Mesendoderm (in vitro differentiated cells): Measurements from ENCODE around the gene ELF3.
"Not testable (repeated sequence)": the region's sequence is repeated elsewhere in the genome, so short reads cannot be mapped to it uniquely, and the experiment has no call there.

Experiments
- DNase-seq: peaks from one replicate; pipeline ENCODE4 v3.0.0; 2013
- H2AK5ac ChIP-seq: 2 replicates; pipeline ENCODE4 v1.6.1; 2013; ENCODE audit warnings: low read length, inconsistent platforms
- H2BK120ac ChIP-seq: 2 replicates; pipeline ENCODE4 v1.6.1; 2013; ENCODE audit warnings: low read depth, mild to moderate bottlenecking, low read length, moderate library complexity, mixed read lengths
- H2BK15ac ChIP-seq: replicated peaks from 2 replicates; pipeline ENCODE4 v1.6.1; 2013; ENCODE audit warnings: low read depth, mild to moderate bottlenecking, moderate library complexity
- H2BK5ac ChIP-seq: 2 replicates; pipeline ENCODE4 v1.6.1; 2013; ENCODE audit warnings: low read length, inconsistent platforms
- H3K18ac ChIP-seq: 2 replicates; pipeline ENCODE4 v1.6.1; 2013; ENCODE audit warnings: mild to moderate bottlenecking, low read length, mixed read lengths
- H3K23ac ChIP-seq: one replicate; pipeline ENCODE4 v1.6.1; 2013; ENCODE audit warnings: low read length
- H3K27ac ChIP-seq: 2 replicates; pipeline ENCODE4 v1.5.1; 2013; ENCODE audit warnings: low read depth, mild to moderate bottlenecking, inconsistent platforms, low read length, moderate library complexity
- H3K27me3 ChIP-seq: 2 replicates; pipeline ENCODE4 v1.6.1; 2013; ENCODE audit warnings: low read length, control low read depth, mild to moderate bottlenecking, inconsistent platforms; ENCODE audit not compliant: insufficient read depth, poor library complexity
- H3K36me3 ChIP-seq: 2 replicates; pipeline ENCODE4 v1.6.1; 2013; ENCODE audit warnings: low read length, inconsistent platforms; ENCODE audit not compliant: control insufficient read depth, insufficient read depth
- H3K4ac ChIP-seq: one replicate; pipeline ENCODE4 v1.6.1; 2013; ENCODE audit warnings: low read depth, mild to moderate bottlenecking, low read length, moderate library complexity
- H3K4me1 ChIP-seq: 2 replicates; pipeline ENCODE4 v1.6.1; 2013; ENCODE audit warnings: low read depth, low read length, inconsistent platforms; ENCODE audit not compliant: control insufficient read depth
- H3K4me2 ChIP-seq: 2 replicates; pipeline ENCODE4 v1.6.1; 2013; ENCODE audit warnings: low read length
- H3K4me3 ChIP-seq: 2 replicates; pipeline ENCODE4 v1.5.1; 2013; ENCODE audit warnings: mild to moderate bottlenecking, low read length
- H3K56ac ChIP-seq: one replicate; pipeline ENCODE4 v1.6.1; 2013; ENCODE audit warnings: low read length
- H3K79me1 ChIP-seq: 2 replicates; pipeline ENCODE4 v1.6.1; 2013; ENCODE audit warnings: low read length, inconsistent platforms
- H3K79me2 ChIP-seq: 2 replicates; pipeline ENCODE4 v1.6.1; 2013; ENCODE audit warnings: mild to moderate bottlenecking, low read length; ENCODE audit not compliant: control insufficient read depth, insufficient read depth
- H3K9ac ChIP-seq: 2 replicates; pipeline ENCODE4 v1.6.1; 2013; ENCODE audit warnings: low read length, inconsistent platforms
- H4K5ac ChIP-seq: one replicate; pipeline ENCODE4 v1.6.1; 2013; ENCODE audit warnings: low read length
- H4K8ac ChIP-seq: one replicate; pipeline ENCODE4 v1.6.1; 2013; ENCODE audit warnings: low read depth, mild to moderate bottlenecking, control low read depth, low read length, moderate library complexity
- WGBS: extraction: QIAGEN DNeasy Blood & Tissue Kit; methylation state at CpG from one replicate; pipeline ENCODE4 v1.1.7; 2013; ENCODE audit warnings: low lambda C conversion rate, missing lambda C conversion rate; ENCODE audit not compliant: insufficient coverage; ENCODE audit errors: extremely low coverage; 5-methylcytosine and 5-hydroxymethylcytosine counted together

The ELF3 gene

DNA sequence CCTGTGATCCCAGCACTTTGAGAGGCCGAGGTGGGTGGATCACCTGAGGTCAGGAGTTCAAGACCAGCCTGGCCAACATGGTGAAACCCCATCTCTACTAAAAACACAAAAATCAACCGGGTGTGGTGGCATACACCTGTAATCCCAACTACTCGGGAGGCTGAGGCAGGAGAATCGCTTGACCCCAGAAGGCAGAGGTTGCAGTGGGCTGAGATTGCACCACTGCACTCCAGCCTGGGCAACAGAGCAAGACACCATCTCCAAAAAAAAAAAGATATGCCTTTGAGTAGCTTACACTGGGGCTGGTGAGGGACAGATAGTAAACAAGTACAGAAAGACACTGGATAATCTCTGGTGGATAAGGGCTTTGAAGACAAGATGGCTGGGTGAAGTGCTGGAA lies 44.3 kb downstream of the ELF3 start:
- H3K79me1 ChIP-seq, H3K36me3 ChIP-seq, DNase-seq, H3K56ac ChIP-seq, H3K27me3 ChIP-seq, H2AK5ac ChIP-seq, H3K27ac ChIP-seq, H2BK5ac ChIP-seq, H3K23ac ChIP-seq, H4K8ac ChIP-seq, H3K4ac ChIP-seq, H2BK120ac ChIP-seq, H4K5ac ChIP-seq, H3K4me1 ChIP-seq, H2BK15ac ChIP-seq, H3K79me2 ChIP-seq, H3K4me3 ChIP-seq, H3K4me2 ChIP-seq, H3K18ac ChIP-seq, H3K9ac ChIP-seq: not testable (repeated sequence)
- WGBS, result no CpG with 5 or more reads among the region's 4 CpGs

DNA sequence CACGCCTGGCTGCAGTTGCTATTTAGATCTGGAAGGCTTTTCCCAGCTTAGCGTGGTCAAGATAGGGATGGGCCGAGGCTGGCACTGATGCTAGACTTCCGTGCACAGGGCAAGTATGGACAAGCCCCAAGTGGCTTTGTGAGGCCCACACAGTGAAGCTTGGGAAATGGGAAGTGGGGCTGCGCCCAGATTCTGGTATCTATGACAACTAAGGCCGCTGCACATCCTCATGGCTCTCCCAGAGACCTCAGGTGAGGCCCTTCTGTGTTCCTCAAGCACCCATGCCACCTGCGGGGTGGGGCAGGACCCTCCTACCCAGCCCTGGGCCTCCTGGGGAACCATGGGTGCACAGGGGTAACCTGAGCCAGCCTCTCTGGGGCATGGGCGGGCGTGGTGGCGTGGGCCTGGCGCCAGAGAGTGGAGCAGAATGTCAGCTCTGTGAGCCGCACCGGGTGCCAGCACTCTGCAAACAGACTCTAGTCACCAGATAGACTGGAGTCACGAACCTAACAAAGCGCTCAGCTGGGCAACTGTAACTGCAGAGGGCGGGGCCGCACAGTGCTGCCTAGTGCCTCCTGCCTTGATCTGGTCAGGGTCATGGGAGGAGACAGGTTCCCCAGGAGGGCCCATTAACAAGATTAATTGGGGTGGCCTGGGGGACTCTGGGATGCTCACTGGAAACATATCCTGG lies 46.4 kb downstream of the ELF3 start:
- Histone ChIP-seq H3K79me1 (no peaks in the 10 kb centered on the region), H3K9ac (no peak overlapping the region), H3K4me1 (no peaks in the 10 kb centered on the region), H3K27me3 (no peaks in the 10 kb centered on the region), H3K56ac (no peak overlapping the region), H3K4me3 (no peak overlapping the region), H2AK5ac (no peak overlapping the region), H4K5ac (no peak overlapping the region), H3K27ac (no peak overlapping the region), H2BK120ac (no peak overlapping the region), H3K23ac (no peak overlapping the region), H2BK15ac (no peak overlapping the region), H3K4ac (no peak overlapping the region), H3K79me2 (no peaks in the 10 kb centered on the region), H3K36me3 (no peaks in the 10 kb centered on the region), H3K18ac (no peak overlapping the region), H4K8ac (no peak overlapping the region), H3K4me2 (no peak overlapping the region), H2BK5ac (no peak overlapping the region)
- no CpG with 5 or more reads among the region's 17 CpGs for WGBS
- no peak for DNase-seq

DNA sequence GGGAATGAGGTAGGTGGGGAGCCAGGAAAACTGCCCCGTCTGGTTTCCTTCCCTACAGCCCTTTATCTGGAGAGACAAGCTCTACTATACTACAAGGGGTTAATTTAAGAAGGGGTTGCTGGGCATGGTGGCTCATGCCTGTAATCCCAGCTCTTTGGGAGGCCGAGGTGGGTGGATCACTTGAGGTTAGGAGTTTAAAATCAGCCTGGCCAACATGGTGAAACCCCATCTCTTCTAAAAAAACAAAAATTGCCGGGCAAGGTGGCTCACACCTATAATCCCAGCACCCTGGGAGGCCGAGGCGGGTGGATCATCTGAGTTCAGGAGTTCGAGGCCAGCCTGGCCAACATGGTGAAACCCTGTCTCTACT lies 46.9 kb downstream of the ELF3 start:
- not testable (repeated sequence) for H2BK15ac ChIP-seq, H2BK120ac ChIP-seq, H3K79me2 ChIP-seq, H3K56ac ChIP-seq, H3K4ac ChIP-seq, H3K4me2 ChIP-seq, H4K5ac ChIP-seq, H3K18ac ChIP-seq, H3K4me3 ChIP-seq, H3K79me1 ChIP-seq, H3K4me1 ChIP-seq, DNase-seq, H3K23ac ChIP-seq, H2AK5ac ChIP-seq, H3K27me3 ChIP-seq, H3K27ac ChIP-seq, H3K36me3 ChIP-seq, H2BK5ac ChIP-seq, H4K8ac ChIP-seq, H3K9ac ChIP-seq
- no CpG with 5 or more reads among the region's 6 CpGs for WGBS

DNA sequence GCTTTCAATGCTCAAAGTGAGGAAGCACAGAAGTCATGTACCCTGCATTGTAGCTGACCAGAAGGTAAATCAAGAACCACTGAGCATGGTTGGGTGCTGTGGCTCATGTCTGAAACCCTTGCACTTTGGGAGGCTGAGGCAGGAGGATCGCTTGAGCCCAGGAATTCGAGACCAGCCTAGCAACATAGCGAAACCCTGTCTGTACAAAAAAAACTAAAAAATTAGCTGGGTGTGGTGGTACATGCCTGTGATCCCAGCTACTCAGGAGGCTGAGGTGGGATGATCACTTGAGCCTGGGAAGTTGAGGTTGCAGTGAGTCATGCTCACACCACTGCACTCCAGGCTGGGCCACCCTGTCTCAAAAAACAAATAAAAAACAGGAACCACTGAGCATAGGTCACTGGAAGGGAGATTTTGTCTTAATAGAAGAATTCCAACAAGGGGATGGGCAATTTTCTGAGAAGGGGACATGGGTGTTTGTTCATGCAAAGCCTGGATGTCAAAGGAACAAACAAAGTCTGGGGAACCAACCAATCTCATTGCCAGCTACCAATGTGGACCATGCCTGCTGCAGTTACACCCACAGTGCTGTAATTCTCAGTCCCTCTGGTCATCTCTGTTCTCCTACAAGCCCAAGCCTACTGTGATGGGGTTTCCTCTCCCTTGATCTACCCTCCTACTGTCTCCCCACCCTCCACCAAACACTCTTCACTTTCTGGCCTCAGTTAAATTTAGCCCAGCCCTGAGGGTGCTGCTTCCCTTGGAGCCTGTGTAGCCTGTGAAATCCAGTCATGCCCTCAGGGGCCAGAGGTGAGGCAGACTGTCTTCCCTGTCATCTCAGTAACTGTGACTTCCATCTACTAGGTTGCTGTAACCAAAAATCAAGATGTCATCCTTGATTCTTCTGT lies 47.9 kb downstream of the ELF3 start:
- no peak for DNase-seq
- no peaks in the 10 kb centered on the region for H3K4me1 ChIP-seq

DNA sequence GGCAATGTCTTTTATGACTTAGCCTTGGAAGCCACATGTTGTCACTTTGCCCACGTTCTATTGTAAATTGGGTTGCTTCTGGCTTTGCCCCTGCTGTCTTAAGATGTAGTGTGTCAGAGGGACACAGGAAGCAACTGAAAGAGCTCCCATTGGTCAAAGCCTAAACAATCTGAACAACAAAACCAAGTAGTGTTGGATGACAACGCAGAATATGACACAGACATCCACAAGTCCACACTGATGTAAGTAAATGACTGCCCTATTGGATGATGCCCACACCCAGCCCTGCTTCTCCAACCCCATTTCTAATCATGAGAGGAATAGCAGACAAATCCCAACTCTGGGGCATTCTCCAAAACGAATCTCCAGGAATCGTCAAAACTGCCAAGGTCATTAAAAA lies 50.7 kb downstream of the ELF3 start:
- no peak overlapping the region for H3K4me2 ChIP-seq
- H3K36me3 ChIP-seq, result no peaks in the 10 kb centered on the region
- DNase-seq, result no peak
- H3K9ac ChIP-seq, result no peak overlapping the region
- no peak overlapping the region for H3K4me3 ChIP-seq
- no peak overlapping the region for H4K8ac ChIP-seq
- H3K18ac ChIP-seq, result no peak overlapping the region
- no peak overlapping the region for H2AK5ac ChIP-seq
- WGBS, result no CpG with 5 or more reads among the region's 4 CpGs
- H3K4me1 ChIP-seq, result no peaks in the 10 kb centered on the region
- H2BK15ac ChIP-seq, result no peak overlapping the region
- H3K4ac ChIP-seq, result no peak overlapping the region
- H4K5ac ChIP-seq, result no peak overlapping the region
- H2BK5ac ChIP-seq, result no peak overlapping the region
- no peak overlapping the region for H3K27ac ChIP-seq
- no peak overlapping the region for H3K56ac ChIP-seq
- no peak overlapping the region for H2BK120ac ChIP-seq
- no peaks in the 10 kb centered on the region for H3K27me3 ChIP-seq
- H3K23ac ChIP-seq, result no peak overlapping the region
- no peaks in the 10 kb centered on the region for H3K79me2 ChIP-seq
- no peaks in the 10 kb centered on the region for H3K79me1 ChIP-seq

More for the DNA sequence above, 47.9 kb downstream of the ELF3 start:
- Histone ChIP-seq H3K4me2 (no peak overlapping the region), H3K27me3 (no peaks in the 10 kb centered on the region), H2AK5ac (no peak overlapping the region), H3K79me2 (no peaks in the 10 kb centered on the region), H3K4me3 (no peak overlapping the region), H3K18ac (no peak overlapping the region), H3K36me3 (no peaks in the 10 kb centered on the region), H3K9ac (no peak overlapping the region), H2BK15ac (no peak overlapping the region), H3K56ac (peak overlapping the region; percentile 57), H3K23ac (peak overlapping the region; percentile 30), H4K5ac (no peak overlapping the region), H3K27ac (no peak overlapping the region), H4K8ac (no peak overlapping the region), H2BK120ac (no peak overlapping the region), H3K79me1 (no peaks in the 10 kb centered on the region), H3K4ac (no peak overlapping the region), H2BK5ac (no peak overlapping the region)
- no CpG with 5 or more reads among the region's 3 CpGs for WGBS
